Measurements from ENCODE around the gene HSPA1L. TPM values are rescaled to one million over a fixed set of nuclear protein-coding genes. Genes with fewer than 3 reads are reported as not detected.
A peak's percentile ranks its signal among the peaks of the same experiment; 100 is the strongest.

HSPA1L gene
- total RNA-seq, 2 donors from 2014 or later = 1.5 to 8.5 TPM

- Histone ChIP-seq H3K9me3 (no peaks in the 10 kb centered on the region), H3K4me1 (replicated peaks) (no peaks in the 10 kb centered on the region), H3K4me3 (no peak overlapping the region), H3K27ac (no peak overlapping the region), H3K27me3 (replicated peaks; ENCODE audit: insufficient read depth) (no peaks in the 10 kb centered on the region), H3K36me3 (peaks cover 5 to 18% of the 10 kb centered on the region in 2 donors)
- intact Hi-C loops (cut with DNase I) = no loop called here
- DNase-seq (ENCODE audit: low spot score) = no peak
- TF ChIP-seq CTCF (IDR thresholded peaks at IDR 0.05) (no peak), POLR2AphosphoS5 (IDR thresholded peaks at IDR 0.05) (no peak), POLR2A (IDR thresholded peaks at IDR 0.05) (no peak)
- 89% methylated on average over 43 of the region's 43 CpGs for WGBS
These were observed 35.8 kb downstream of the HSPA1L start for GRCh38 chr6:31778999-31779885.

- intact Hi-C loops (cut with DNase I) = no loop called here
- WGBS = 96% methylated on average over 5 of the region's 5 CpGs
These were observed 36.9 kb downstream of the HSPA1L start for GRCh38 chr6:31778193-31778592.

GRCh38 chr6:31777667-31778050, 37.4 kb downstream of the HSPA1L start:
- H3K9me3 ChIP-seq = no peaks in the 10 kb centered on the region
- DNase-seq (ENCODE audit: low spot score) = no peak
- no peak overlapping the region for H3K27ac ChIP-seq
- WGBS = 94% methylated on average over 5 of the region's 5 CpGs
- H3K27me3 ChIP-seq (replicated peaks; ENCODE audit: insufficient read depth) = no peaks in the 10 kb centered on the region
- H3K36me3 ChIP-seq = peaks cover 5 to 16% of the 10 kb centered on the region in 2 donors
- intact Hi-C loops (cut with DNase I) = no loop called here
- H3K4me3 ChIP-seq = no peak overlapping the region
- H3K4me1 ChIP-seq (replicated peaks) = no peaks in the 10 kb centered on the region
- TF ChIP-seq POLR2A (IDR thresholded peaks at IDR 0.05) = no peak
- no peak for TF ChIP-seq CTCF (IDR thresholded peaks at IDR 0.05)
- no peak for TF ChIP-seq POLR2AphosphoS5 (IDR thresholded peaks at IDR 0.05)

More at GRCh38 chr6:31778193-31778592, 36.9 kb downstream of the HSPA1L start:
- Histone ChIP-seq H3K4me3 (no peak overlapping the region), H3K36me3 (peaks cover 5 to 16% of the 10 kb centered on the region in 2 donors), H3K4me1 (replicated peaks) (no peaks in the 10 kb centered on the region), H3K9me3 (no peaks in the 10 kb centered on the region), H3K27ac (no peak overlapping the region), H3K27me3 (replicated peaks; ENCODE audit: insufficient read depth) (no peaks in the 10 kb centered on the region)
- no peak for DNase-seq (ENCODE audit: low spot score)
- TF ChIP-seq POLR2AphosphoS5 (IDR thresholded peaks at IDR 0.05) = no peak
- no peak for TF ChIP-seq CTCF (IDR thresholded peaks at IDR 0.05)
- no peak for TF ChIP-seq POLR2A (IDR thresholded peaks at IDR 0.05)

- 16% methylated on average over 15 of the region's 15 CpGs for WGBS
- peak; percentile 42 for DNase-seq (ENCODE audit: low spot score)
- TF ChIP-seq CTCF (IDR thresholded peaks at IDR 0.05) = peak in 1 of 4 experiments; percentile 10
- TF ChIP-seq POLR2AphosphoS5 (IDR thresholded peaks at IDR 0.05) = peak; percentile 19
- TF ChIP-seq POLR2A (IDR thresholded peaks at IDR 0.05) = peak; percentile 26
These were observed 38.0 kb downstream of the HSPA1L start, which contains the start of gene VWA7 for GRCh38 chr6:31776989-31777666. Gene VWA7, minus strand, starts transcription at chr6:31777328. Its CDS starts 549 bp downstream, at chr6:31776779.

More at GRCh38 chr6:31776989-31777666, 38.0 kb downstream of the HSPA1L start, which contains the start of gene VWA7:
- H3K27ac ChIP-seq = peak within 1 kb of the TSS in 1 of 2 donors; percentile 15
- intact Hi-C loops (cut with DNase I) = no loop called here
- no peaks in the 10 kb centered on the region for H3K4me1 ChIP-seq (replicated peaks)
- no peaks in the 10 kb centered on the region for H3K9me3 ChIP-seq
- no peaks in the 10 kb centered on the region for H3K27me3 ChIP-seq (replicated peaks; ENCODE audit: insufficient read depth)
- no peak within 1 kb of the TSS for H3K4me3 ChIP-seq
- H3K36me3 ChIP-seq = peaks cover 5 to 16% of the 10 kb centered on the region in 2 donors
